Measurements from ENCODE around the gene MICOS13. TPM values are rescaled to one million over a fixed set of nuclear protein-coding genes. Genes with fewer than 3 reads are reported as not detected.

Gene MICOS13
- total RNA-seq, 2 donors from 2014 or later: 42.8 to 54.2 TPM

GRCh38 chr19:5694956-5695648 is 14.8 kb upstream of the MICOS13 start:
- TF ChIP-seq POLR2AphosphoS5 (IDR thresholded peaks at IDR 0.05) (no peak), POLR2A (IDR thresholded peaks at IDR 0.05) (no peak), CTCF (IDR thresholded peaks at IDR 0.05) (no peak)
- peaks cover 13% of the 10 kb centered on the region for H3K4me1 ChIP-seq (replicated peaks)
- DNase-seq (ENCODE audit: low spot score): no peak
- no peaks in the 10 kb centered on the region for H3K27me3 ChIP-seq (replicated peaks; ENCODE audit: insufficient read depth)
- no peak overlapping the region for H3K27ac ChIP-seq
- 92% methylated on average over 8 of the region's 8 CpGs for WGBS
- intact Hi-C loops (cut with DNase I): no loop called here
- no peaks in the 10 kb centered on the region for H3K9me3 ChIP-seq
- H3K4me3 ChIP-seq: no peak overlapping the region
- H3K36me3 ChIP-seq: peaks cover 7 to 39% of the 10 kb centered on the region in 2 donors

- intact Hi-C loops (cut with DNase I): no loop called here
- H3K36me3 ChIP-seq: peaks cover 7 to 39% of the 10 kb centered on the region in 2 donors
- no peaks in the 10 kb centered on the region for H3K9me3 ChIP-seq
- DNase-seq (ENCODE audit: low spot score): no peak
- 85% methylated on average over 41 of the region's 45 CpGs for WGBS
- H3K27ac ChIP-seq: no peak overlapping the region
- H3K4me3 ChIP-seq: no peak overlapping the region
- TF ChIP-seq CTCF (IDR thresholded peaks at IDR 0.05): no peak
- TF ChIP-seq POLR2AphosphoS5 (IDR thresholded peaks at IDR 0.05): no peak
- TF ChIP-seq POLR2A (IDR thresholded peaks at IDR 0.05): no peak
- H3K4me1 ChIP-seq (replicated peaks): peaks cover 13% of the 10 kb centered on the region
- H3K27me3 ChIP-seq (replicated peaks; ENCODE audit: insufficient read depth): no peaks in the 10 kb centered on the region
Measured at GRCh38 chr19:5694167-5694955, 14.0 kb upstream of the MICOS13 start.

GRCh38 chr19:5693195-5694166 is 13.2 kb upstream of the MICOS13 start:
- H3K4me1 ChIP-seq (replicated peaks): peaks cover 13% of the 10 kb centered on the region
- peaks cover 7 to 34% of the 10 kb centered on the region in 2 donors for H3K36me3 ChIP-seq
- intact Hi-C loops (cut with DNase I): no loop called here
- DNase-seq (ENCODE audit: low spot score): no peak
- H3K27me3 ChIP-seq (replicated peaks; ENCODE audit: insufficient read depth): no peaks in the 10 kb centered on the region
- no peak for TF ChIP-seq POLR2A (IDR thresholded peaks at IDR 0.05)
- TF ChIP-seq POLR2AphosphoS5 (IDR thresholded peaks at IDR 0.05): no peak
- no peak for TF ChIP-seq CTCF (IDR thresholded peaks at IDR 0.05)
- H3K9me3 ChIP-seq: no peaks in the 10 kb centered on the region
- no peak overlapping the region for H3K27ac ChIP-seq
- 78% methylated on average over 34 of the region's 39 CpGs for WGBS
- H3K4me3 ChIP-seq: no peak overlapping the region

- H3K4me3 ChIP-seq: no peak overlapping the region
- DNase-seq (ENCODE audit: low spot score): no peak
- TF ChIP-seq POLR2AphosphoS5 (IDR thresholded peaks at IDR 0.05) (no peak), CTCF (IDR thresholded peaks at IDR 0.05) (no peak)
- no peaks in the 10 kb centered on the region for H3K27me3 ChIP-seq (replicated peaks; ENCODE audit: insufficient read depth)
- H3K27ac ChIP-seq: no peak overlapping the region
- intact Hi-C loops (cut with DNase I): no loop called here
- H3K4me1 ChIP-seq (replicated peaks): peaks cover 13% of the 10 kb centered on the region
- peaks cover 7 to 30% of the 10 kb centered on the region in 2 donors for H3K36me3 ChIP-seq
- H3K9me3 ChIP-seq: no peaks in the 10 kb centered on the region
- WGBS: 69% methylated on average over 7 of the region's 7 CpGs
Measured at GRCh38 chr19:5692723-5693194, 12.4 kb upstream of the MICOS13 start.

All from prostate gland (tissue), 2 donors.